Gastroesophageal sphincter (tissue), 4 donors: Measurements from ENCODE around the gene PPP3R2. TPM values are rescaled to one million over a fixed set of nuclear protein-coding genes. Genes with fewer than 3 reads are reported as not detected.

ENCODE experiments used
- ATAC-seq: fragments of 150-250 bp; one replicate; pipeline ENCODE4 v1.9.1; 2016; ENCODE audit warnings: mild to moderate bottlenecking, moderate library complexity
- H3K27ac ChIP-seq, 4 donors: fragments of 200-600 bp; sonication (generic) in 3 of 4; 1 replicate in 3 of 4; 2 replicates in 1 of 4; pipeline ENCODE4 v1.5.1; 2016 to 2019
- H3K27me3 ChIP-seq: fragments of 200-600 bp; sonication (generic); one replicate; pipeline ENCODE4 v1.5.1; 2019
- H3K36me3 ChIP-seq, 2 donors: fragments of 200-600 bp; sonication (generic); one replicate each; pipeline ENCODE4 v1.5.1; 2019; ENCODE audit warnings: control low read depth in 1 of 2
- H3K4me1 ChIP-seq, 3 donors: fragments of 200-600 bp; sonication (generic); 1 replicate in 2 of 3; 2 replicates in 1 of 3; pipeline ENCODE4 v1.5.1; 2016 to 2019; ENCODE audit warnings: control low read depth in 2 of 3
- H3K4me3 ChIP-seq, 2 donors: fragments of 200-600 bp; sonication (generic); one replicate each; pipeline ENCODE4 v1.5.1; 2019; ENCODE audit warnings: mild to moderate bottlenecking in 1 of 2, moderate library complexity in 1 of 2
- H3K9me3 ChIP-seq, 3 donors: fragments of 200-600 bp; sonication (generic); one replicate each; pipeline ENCODE4 v1.5.1; 2017 to 2019; ENCODE audit warnings: control low read depth in 2 of 3
- CTCF ChIP-seq, 4 experiments: fragments of 200-600 bp in 2 of 4; fragments of 450-650 bp in 2 of 4; sonication (generic) in 1 of 4; IDR thresholded peaks; one replicate each; pipeline ENCODE4 v1.5.1; 2017 to 2019; ENCODE audit warnings: antibody characterized with exemption in 4 of 4, mild to moderate bottlenecking in 2 of 4, moderate library complexity in 2 of 4
- EP300 ChIP-seq: sonication (generic); formaldehyde crosslinking; IDR thresholded peaks from one replicate; pipeline ENCODE4 v1.6.1; 2017; ENCODE audit warnings: antibody characterized with exemption, mild to moderate bottlenecking
- POLR2A ChIP-seq, 2 donors: fragments of 450-650 bp; IDR thresholded peaks; one replicate each; pipeline ENCODE4 v1.6.1; 2017; ENCODE audit warnings: antibody characterized with exemption in 2 of 2, mild to moderate bottlenecking in 2 of 2, moderate library complexity in 1 of 2
- POLR2AphosphoS5 ChIP-seq: sonication (generic); formaldehyde crosslinking; IDR thresholded peaks from one replicate; pipeline ENCODE4 v1.6.1; 2017; ENCODE audit warnings: antibody characterized with exemption
- WGBS, 2 donors: methylation state at CpG; one replicate each; pipeline ENCODE4 v1.1.5; 2018; ENCODE audit warnings: low coverage in 1 of 2; 5-methylcytosine and 5-hydroxymethylcytosine counted together
- total RNA-seq, 4 donors: library from RNA; depleted of rRNA; stranded (reverse); fragments of >200 nt; gene quantifications; one replicate each; pipeline ENCODE4 v1.1.0, GENCODE V29; 2016

The PPP3R2 gene
- total RNA-seq, 4 donors from 2014 or later: not detected

- TF ChIP-seq POLR2AphosphoS5 (no peak), POLR2A (IDR thresholded peaks at IDR 0.05) (no peak), EP300 (no peak), CTCF (IDR thresholded peaks at IDR 0.05) (no peak)
- 86 to 100% methylated on average over 1 of the region's 1 CpG for WGBS, 2 donors
- Histone ChIP-seq H3K36me3 (no peaks in the 10 kb centered on the region), H3K27ac (no peak overlapping the region), H3K4me3 (no peak overlapping the region), H3K4me1 (no peaks in the 10 kb centered on the region), H3K27me3 (no peaks in the 10 kb centered on the region), H3K9me3 (no peaks in the 10 kb centered on the region)
- no peak for ATAC-seq
Measured at GRCh38 chr9:101626295-101626694, 31.5 kb upstream of the PPP3R2 start.

- Histone ChIP-seq H3K27ac (no peak overlapping the region), H3K9me3 (no peaks in the 10 kb centered on the region), H3K4me3 (no peak overlapping the region), H3K4me1 (no peaks in the 10 kb centered on the region), H3K36me3 (no peaks in the 10 kb centered on the region), H3K27me3 (no peaks in the 10 kb centered on the region)
- no peak for ATAC-seq
- no peak for TF ChIP-seq EP300
- 63 to 93% methylated on average over 2 of the region's 2 CpGs for WGBS, 2 donors
Measured at GRCh38 chr9:101625876-101626275, 31.1 kb upstream of the PPP3R2 start.

- Histone ChIP-seq H3K4me1 (no peaks in the 10 kb centered on the region), H3K4me3 (no peak overlapping the region), H3K36me3 (no peaks in the 10 kb centered on the region), H3K27ac (no peak overlapping the region), H3K27me3 (no peaks in the 10 kb centered on the region), H3K9me3 (no peaks in the 10 kb centered on the region)
- TF ChIP-seq POLR2AphosphoS5 (no peak), POLR2A (IDR thresholded peaks at IDR 0.05) (no peak), CTCF (IDR thresholded peaks at IDR 0.05) (no peak), EP300 (no peak)
- 88 to 100% methylated on average over 1 of the region's 1 CpG for WGBS, 2 donors
- no peak for ATAC-seq
Measured at GRCh38 chr9:101620452-101620851, 25.7 kb upstream of the PPP3R2 start.

- H3K4me1 ChIP-seq: no peaks in the 10 kb centered on the region
- H3K27me3 ChIP-seq: no peaks in the 10 kb centered on the region
- TF ChIP-seq POLR2A (IDR thresholded peaks at IDR 0.05) (no peak), CTCF (IDR thresholded peaks at IDR 0.05) (no peak), POLR2AphosphoS5 (no peak)
- H3K4me3 ChIP-seq: no peak overlapping the region
- no peaks in the 10 kb centered on the region for H3K9me3 ChIP-seq
- no peak for ATAC-seq
- H3K36me3 ChIP-seq: no peaks in the 10 kb centered on the region
- H3K27ac ChIP-seq: no peak overlapping the region
Measured at GRCh38 chr9:101618698-101619097, 23.9 kb upstream of the PPP3R2 start.

GRCh38 chr9:101605547-101605946, 10.8 kb upstream of the PPP3R2 start:
- ATAC-seq: no peak
- Histone ChIP-seq H3K4me1 (peaks cover 0 to 4% (median 0%) of the 10 kb centered on the region in 3 donors), H3K4me3 (no peak overlapping the region), H3K9me3 (no peaks in the 10 kb centered on the region), H3K36me3 (no peaks in the 10 kb centered on the region), H3K27me3 (peaks cover 4% of the 10 kb centered on the region), H3K27ac (no peak overlapping the region)
- TF ChIP-seq CTCF (IDR thresholded peaks at IDR 0.05) (no peak), EP300 (no peak), POLR2A (IDR thresholded peaks at IDR 0.05) (no peak), POLR2AphosphoS5 (no peak)
- 71 to 83% methylated on average over 1 to 3 of the region's 3 CpGs for WGBS, 2 donors

- ATAC-seq: no peak
- WGBS, 2 donors: 67 to 70% methylated on average over 2 of the region's 2 CpGs
Measured at GRCh38 chr9:101604296-101604695, 9.5 kb upstream of the PPP3R2 start.

More at GRCh38 chr9:101604296-101604695, 9.5 kb upstream of the PPP3R2 start:
- peaks cover 0 to 4% (median 0%) of the 10 kb centered on the region in 3 donors for H3K4me1 ChIP-seq
- H3K36me3 ChIP-seq: no peaks in the 10 kb centered on the region
- no peaks in the 10 kb centered on the region for H3K9me3 ChIP-seq
- TF ChIP-seq CTCF (IDR thresholded peaks at IDR 0.05) (no peak), POLR2A (IDR thresholded peaks at IDR 0.05) (no peak), POLR2AphosphoS5 (no peak), EP300 (no peak)
- no peak overlapping the region for H3K4me3 ChIP-seq
- peaks cover 4% of the 10 kb centered on the region for H3K27me3 ChIP-seq
- no peak overlapping the region for H3K27ac ChIP-seq
